ENCODE data around the gene ABAT. TPM values are rescaled to one million over a fixed set of nuclear protein-coding genes. Genes with fewer than 3 reads are reported as not detected.

Gene ABAT
- total RNA-seq, 2 donors from 2014 or later = 8.7 TPM

- H3K27ac Mint-ChIP-seq = no peak overlapping the region
- DNase-seq (ENCODE audit: low spot score) = no peak
- peaks cover 8% of the 10 kb centered on the region for H3K36me3 Mint-ChIP-seq
- H3K9me3 Mint-ChIP-seq = no peaks in the 10 kb centered on the region
- no peak overlapping the region for H3K4me3 Mint-ChIP-seq
- peaks cover 7 to 22% of the 10 kb centered on the region in 2 donors for H3K4me1 Mint-ChIP-seq (ENCODE audit: low read depth in 2 of 2)
- no peaks in the 10 kb centered on the region for H3K27me3 Mint-ChIP-seq
- ATAC-seq = no peak
Measured at GRCh38 chr16:8679151-8679550, 4.7 kb downstream of the ABAT start.

DNA sequence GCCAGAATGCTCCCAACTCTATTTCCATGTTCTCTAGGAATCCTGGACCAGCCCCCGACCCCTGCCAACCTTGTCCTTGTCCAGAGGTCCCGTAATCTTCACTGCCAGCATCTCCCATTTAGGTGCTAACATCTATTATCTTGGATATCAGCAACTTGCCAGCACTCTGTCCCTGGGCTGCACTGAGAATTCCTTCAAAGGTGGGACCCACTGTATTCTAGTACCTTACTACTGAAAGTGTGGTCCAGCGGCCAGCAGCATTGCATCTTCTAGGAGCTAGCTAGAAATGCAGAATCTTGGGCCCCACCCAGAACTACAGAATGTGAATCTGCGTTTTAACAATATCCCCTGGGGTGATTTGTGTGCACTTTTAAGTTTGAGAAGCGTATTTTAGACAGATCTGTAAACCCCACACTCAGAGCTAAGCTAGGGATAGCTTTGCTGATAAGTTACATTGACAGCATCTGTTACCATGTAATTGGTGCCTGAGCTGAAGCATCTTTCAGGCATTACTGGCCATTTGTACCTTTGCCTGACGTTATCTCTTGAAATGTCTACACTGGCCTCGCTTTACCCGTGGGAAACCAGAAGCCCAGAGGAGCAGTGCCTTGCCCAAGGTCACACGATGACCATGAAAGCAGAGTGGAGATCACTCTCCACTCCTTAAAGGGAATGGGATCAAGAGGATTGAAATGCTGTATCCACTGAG lies 8.3 kb downstream of the ABAT start:
- no peak for DNase-seq (ENCODE audit: low spot score)
- H3K4me3 Mint-ChIP-seq = no peak overlapping the region
- H3K4me1 Mint-ChIP-seq (ENCODE audit: low read depth in 2 of 2) = peaks cover 0 to 12% of the 10 kb centered on the region in 2 donors
- no peaks in the 10 kb centered on the region for H3K27me3 Mint-ChIP-seq
- peaks cover 8% of the 10 kb centered on the region for H3K36me3 Mint-ChIP-seq
- H3K9me3 Mint-ChIP-seq = no peaks in the 10 kb centered on the region
- no peak for ATAC-seq
- H3K27ac Mint-ChIP-seq = no peak overlapping the region

DNA sequence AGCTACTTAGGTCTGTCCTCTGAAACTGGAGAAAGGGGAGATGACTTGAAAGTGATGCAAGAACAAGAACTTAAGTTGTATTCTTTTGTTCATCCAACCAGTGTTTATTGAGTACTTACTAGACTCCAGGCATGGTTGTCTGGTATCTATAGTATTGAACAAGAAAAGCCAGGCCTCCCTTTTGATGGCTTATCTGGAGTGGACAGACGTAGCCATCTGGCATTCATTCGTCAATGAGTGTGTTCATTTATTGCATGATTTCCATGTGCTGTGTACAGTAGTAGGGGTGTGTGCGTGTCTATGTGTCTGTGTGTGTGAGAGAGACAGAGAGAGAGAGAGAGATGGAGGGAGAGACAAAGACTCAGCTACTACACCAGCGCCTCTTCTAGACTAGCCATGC lies 9.2 kb downstream of the ABAT start:
- DNase-seq (ENCODE audit: low spot score) (no peak), ATAC-seq (peak in 1 of 2 donors; percentile 13)
- Mint-ChIP-seq H3K36me3 (peaks cover 8% of the 10 kb centered on the region), H3K4me3 (no peak overlapping the region), H3K9me3 (no peaks in the 10 kb centered on the region), H3K27me3 (no peaks in the 10 kb centered on the region), H3K4me1 (ENCODE audit: low read depth in 2 of 2) (peaks cover 0 to 9% of the 10 kb centered on the region in 2 donors), H3K27ac (no peak overlapping the region)

DNA sequence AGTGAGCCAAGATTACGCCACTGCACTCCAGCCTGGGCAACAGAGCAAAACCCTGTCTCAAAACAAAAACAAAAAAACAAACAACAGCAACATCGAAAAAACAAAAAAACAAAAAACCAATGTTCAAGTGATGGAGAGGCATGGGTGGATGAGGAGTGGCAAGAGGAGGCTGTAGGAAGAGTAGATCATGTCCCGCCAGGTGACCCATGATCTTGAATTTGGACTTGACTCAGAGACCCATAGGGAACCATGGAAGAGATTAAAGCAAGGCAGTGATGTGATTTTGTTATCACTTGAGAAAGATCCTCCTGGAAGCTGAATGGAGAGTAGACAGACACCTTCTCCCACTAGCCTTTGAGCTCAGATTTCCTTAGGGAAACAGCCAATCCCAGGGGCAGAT lies 11.2 kb downstream of the ABAT start:
- peaks cover 7% of the 10 kb centered on the region for H3K9me3 Mint-ChIP-seq
- DNase-seq (ENCODE audit: low spot score) (no peak), ATAC-seq (no peak)
- no peak overlapping the region for H3K4me3 Mint-ChIP-seq
- peaks cover 9% of the 10 kb centered on the region for H3K36me3 Mint-ChIP-seq
- no peaks in the 10 kb centered on the region for H3K27me3 Mint-ChIP-seq
- peaks cover 0 to 4% of the 10 kb centered on the region in 2 donors for H3K4me1 Mint-ChIP-seq (ENCODE audit: low read depth in 2 of 2)
- no peak overlapping the region for H3K27ac Mint-ChIP-seq

GRCh38 chr16:8686031-8686621 lies 11.7 kb downstream of the ABAT start:
- Mint-ChIP-seq H3K36me3 (peaks cover 9% of the 10 kb centered on the region), H3K4me3 (no peak overlapping the region), H3K27me3 (no peaks in the 10 kb centered on the region), H3K4me1 (ENCODE audit: low read depth in 2 of 2) (peaks cover 0 to 2% of the 10 kb centered on the region in 2 donors), H3K27ac (no peak overlapping the region), H3K9me3 (peaks cover 7% of the 10 kb centered on the region)
- DNase-seq (ENCODE audit: low spot score) (no peak), ATAC-seq (no peak)

- no peak for ATAC-seq
- H3K36me3 Mint-ChIP-seq = peaks cover 9% of the 10 kb centered on the region
- no peak overlapping the region for H3K27ac Mint-ChIP-seq
- DNase-seq (ENCODE audit: low spot score) = no peak
- peaks cover 0 to 2% of the 10 kb centered on the region in 2 donors for H3K4me1 Mint-ChIP-seq (ENCODE audit: low read depth in 2 of 2)
- no peak overlapping the region for H3K4me3 Mint-ChIP-seq
- H3K27me3 Mint-ChIP-seq = no peaks in the 10 kb centered on the region
- peaks cover 7% of the 10 kb centered on the region for H3K9me3 Mint-ChIP-seq
Measured at GRCh38 chr16:8686879-8687278, 12.5 kb downstream of the ABAT start.

DNA sequence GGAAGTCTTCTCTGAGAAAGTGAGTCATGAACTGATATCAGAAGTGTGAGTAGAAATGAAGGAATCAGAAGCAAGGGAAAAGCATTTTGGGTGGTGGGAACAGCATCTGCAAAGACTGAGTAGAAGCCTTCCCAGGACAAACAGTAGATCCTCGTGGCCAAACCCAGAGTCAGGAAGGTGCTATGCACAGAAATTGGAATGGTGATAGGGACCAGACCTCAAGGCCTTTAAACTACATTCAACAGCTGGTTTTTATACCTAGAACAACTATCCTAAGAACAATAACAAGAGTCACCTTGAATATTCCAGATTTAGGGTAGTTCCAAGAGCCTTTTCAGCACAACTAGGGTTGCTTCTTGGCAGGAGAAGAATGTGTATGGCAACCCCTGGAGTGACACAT lies 15.3 kb downstream of the ABAT start:
- no peaks in the 10 kb centered on the region for H3K27me3 Mint-ChIP-seq
- DNase-seq (ENCODE audit: low spot score) (no peak), ATAC-seq (no peak)
- peaks cover 0 to 2% of the 10 kb centered on the region in 2 donors for H3K4me1 Mint-ChIP-seq (ENCODE audit: low read depth in 2 of 2)
- peaks cover 9% of the 10 kb centered on the region for H3K36me3 Mint-ChIP-seq
- H3K9me3 Mint-ChIP-seq = peaks cover 7% of the 10 kb centered on the region
- no peak overlapping the region for H3K4me3 Mint-ChIP-seq
- H3K27ac Mint-ChIP-seq = no peak overlapping the region

DNA sequence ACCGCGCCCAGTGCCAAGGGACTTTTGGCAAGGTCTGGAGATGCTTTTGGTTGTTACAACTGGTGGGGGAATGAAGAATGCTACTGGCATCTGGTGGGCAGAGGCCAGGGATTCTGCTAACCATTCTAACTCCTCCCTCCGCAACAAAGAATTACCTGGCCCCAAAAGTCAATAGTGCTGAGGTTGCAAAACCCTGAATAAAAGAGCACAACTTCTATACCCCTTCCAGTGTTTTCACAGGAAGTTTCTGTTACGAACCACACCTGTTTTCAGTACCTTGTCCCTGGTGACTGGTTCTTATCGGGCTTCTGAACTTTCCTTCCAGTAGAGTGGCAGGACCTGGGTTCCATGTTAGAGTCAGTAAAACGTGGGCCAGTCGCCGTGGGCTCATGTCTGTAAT lies 17.3 kb downstream of the ABAT start:
- no peaks in the 10 kb centered on the region for H3K27me3 Mint-ChIP-seq
- ATAC-seq (no peak), DNase-seq (ENCODE audit: low spot score) (no peak)
- peaks cover 7% of the 10 kb centered on the region for H3K9me3 Mint-ChIP-seq
- peaks cover 9% of the 10 kb centered on the region for H3K36me3 Mint-ChIP-seq
- H3K4me3 Mint-ChIP-seq = no peak overlapping the region
- no peak overlapping the region for H3K27ac Mint-ChIP-seq
- H3K4me1 Mint-ChIP-seq (ENCODE audit: low read depth in 2 of 2) = no peaks in the 10 kb centered on the region

DNA sequence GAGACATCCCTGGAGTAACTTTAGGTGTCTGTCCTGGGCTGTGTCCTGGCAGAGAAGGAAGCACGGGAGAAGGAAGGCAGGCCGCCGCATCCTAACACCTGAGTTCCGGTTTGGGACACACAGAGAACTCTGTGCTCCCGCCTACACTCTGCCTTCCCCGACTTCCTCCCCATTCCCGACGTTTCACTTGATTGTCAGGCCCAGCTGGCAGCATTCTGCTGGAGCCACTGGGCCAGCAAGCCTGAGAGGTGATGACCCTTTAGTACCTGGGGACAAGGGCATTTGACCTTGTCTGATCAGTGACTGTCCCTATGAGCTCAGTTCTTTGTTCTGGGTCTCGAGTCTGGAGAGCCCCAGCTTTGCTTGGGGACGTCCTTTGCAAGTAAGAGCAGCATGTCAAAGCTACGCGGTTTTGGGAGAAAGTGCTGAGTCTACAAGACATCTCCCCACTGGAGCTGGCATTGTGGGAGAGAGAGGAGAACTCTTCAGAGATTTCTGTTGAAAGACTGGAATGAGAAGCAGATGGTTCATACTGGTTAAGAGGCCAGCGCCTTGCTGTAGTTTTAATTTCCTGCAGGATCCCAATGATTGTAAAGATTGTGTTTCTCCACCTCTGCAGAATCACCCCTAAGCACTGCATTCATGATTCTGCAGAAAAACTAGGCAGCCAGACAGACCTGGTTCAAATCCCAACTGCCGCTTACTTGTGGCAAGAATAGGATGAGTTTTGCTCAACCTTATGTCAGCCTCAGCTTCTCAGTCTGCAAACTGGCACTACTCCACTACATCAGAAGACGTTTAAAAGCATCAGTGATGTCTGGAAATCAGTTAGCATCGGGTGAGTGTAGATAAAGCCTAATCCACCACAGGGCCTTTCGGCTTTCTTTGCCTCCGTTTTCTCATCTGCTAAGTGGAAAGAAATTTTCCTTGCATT lies 20.6 kb downstream of the ABAT start:
- Mint-ChIP-seq H3K4me3 (no peak overlapping the region), H3K4me1 (ENCODE audit: low read depth in 2 of 2) (no peaks in the 10 kb centered on the region), H3K9me3 (no peaks in the 10 kb centered on the region), H3K27ac (no peak overlapping the region), H3K36me3 (no peaks in the 10 kb centered on the region), H3K27me3 (no peaks in the 10 kb centered on the region)
- ATAC-seq = no peak
- no peak for DNase-seq (ENCODE audit: low spot score)

- H3K27ac Mint-ChIP-seq = no peak overlapping the region
- H3K36me3 Mint-ChIP-seq = no peaks in the 10 kb centered on the region
- H3K9me3 Mint-ChIP-seq = no peaks in the 10 kb centered on the region
- no peaks in the 10 kb centered on the region for H3K4me1 Mint-ChIP-seq (ENCODE audit: low read depth in 2 of 2)
- no peak overlapping the region for H3K4me3 Mint-ChIP-seq
- no peak for DNase-seq (ENCODE audit: low spot score)
- ATAC-seq = no peak
- H3K27me3 Mint-ChIP-seq = no peaks in the 10 kb centered on the region
Measured at GRCh38 chr16:8696880-8697279, 22.5 kb downstream of the ABAT start.

- Mint-ChIP-seq H3K9me3 (no peaks in the 10 kb centered on the region), H3K4me1 (ENCODE audit: low read depth in 2 of 2) (peaks cover 0 to 3% of the 10 kb centered on the region in 2 donors), H3K27me3 (no peaks in the 10 kb centered on the region), H3K4me3 (no peak overlapping the region), H3K36me3 (no peaks in the 10 kb centered on the region), H3K27ac (no peak overlapping the region)
- DNase-seq (ENCODE audit: low spot score) = no peak
- no peak for ATAC-seq
Measured at GRCh38 chr16:8697965-8698364, 23.5 kb downstream of the ABAT start.

- Mint-ChIP-seq H3K36me3 (no peaks in the 10 kb centered on the region), H3K27ac (no peak overlapping the region), H3K9me3 (no peaks in the 10 kb centered on the region), H3K4me3 (no peak overlapping the region), H3K4me1 (ENCODE audit: low read depth in 2 of 2) (peaks cover 0 to 6% of the 10 kb centered on the region in 2 donors), H3K27me3 (no peaks in the 10 kb centered on the region)
- ATAC-seq (no peak), DNase-seq (ENCODE audit: low spot score) (no peak)
Measured at GRCh38 chr16:8703693-8704092, 29.3 kb downstream of the ABAT start.

- no peak for DNase-seq (ENCODE audit: low spot score)
- Mint-ChIP-seq H3K36me3 (no peaks in the 10 kb centered on the region), H3K27ac (no peak overlapping the region), H3K4me1 (ENCODE audit: low read depth in 2 of 2) (peaks cover 0 to 6% of the 10 kb centered on the region in 2 donors), H3K9me3 (no peaks in the 10 kb centered on the region), H3K27me3 (no peaks in the 10 kb centered on the region), H3K4me3 (no peak overlapping the region)
- ATAC-seq = no peak
Measured at GRCh38 chr16:8704098-8704497, 29.7 kb downstream of the ABAT start.
